SK-N-MC (cell line): ENCODE results near the gene MINK1.

Experiments
- EZH2 ChIP-seq: fragments of 200-600 bp; sonication (generic); IDR thresholded peaks from one replicate; pipeline ENCODE4 v1.6.1; 2017; ENCODE audit warnings: antibody characterized with exemption
- POLR2AphosphoS5 ChIP-seq: IDR thresholded peaks from 2 replicates; pipeline ENCODE4 v1.6.1; 2012; ENCODE audit warnings: mild to moderate bottlenecking, low read depth, low read length, borderline replicate concordance

GRCh38 chr17:4881761-4882555 is 48.8 kb downstream of the MINK1 start:
- TF ChIP-seq POLR2AphosphoS5 (no peak), EZH2 (no peak)
